ENCODE data around the gene MYO19. TPM values are rescaled to one million over a fixed set of nuclear protein-coding genes. Genes with fewer than 3 reads are reported as not detected.

The MYO19 gene
- total RNA-seq, 1 experiment from 2014 or later: 167 TPM

- ChIA-PET CTCF (interaction anchor here (1.6 kb wide), 1 partner anchor 48 kb away, joined by 4 read pairs; the partner anchor contains the start of genes MYO19 and PIGW), POLR2A (interaction anchor here (1.0 to 1.4 kb wide), 2 partner anchors 49 to 59 kb away, joined by 4 read pairs; partner anchors contain the start of genes GGNBP2 and PIGW), RAD21 (ENCODE audit: low non-redundant PET in 1 of 2, low total read pairs in 2 of 2, uncharacterized antibody in 2 of 2, unreplicated experiment in 2 of 2) (no interaction called here)
- Histone ChIP-seq H4K20me1 (ENCODE audit: insufficient read depth) (no peaks in the 10 kb centered on the region), H3K27me3 (ENCODE audit: insufficient read depth, low read length) (no peaks in the 10 kb centered on the region), H2AFZ (ENCODE audit: low read depth, low read length, poor library complexity, severe bottlenecking) (peak within 1 kb of the TSS; percentile 85), H3K4me1 (ENCODE audit: control insufficient read depth in 1 of 2, insufficient read depth in 2 of 2, low read length in 2 of 2) (peaks cover 4 to 24% of the 10 kb centered on the region in 2 experiments; a peak in 3 of 4 replicates), H3K9me2 (ENCODE audit: insufficient read depth) (no peaks in the 10 kb centered on the region), H3K9me3 (ENCODE audit: control insufficient read depth in 1 of 2, insufficient read depth in 1 of 2, low read depth in 1 of 2, low read length in 2 of 2) (no peaks in the 10 kb centered on the region; a peak in 1 of 4 replicates), H3K36me3 (ENCODE audit: control insufficient read depth in 1 of 2, insufficient read depth in 2 of 2, low read length in 2 of 2) (peaks cover 0 to 2% of the 10 kb centered on the region in 2 experiments; a peak in 2 of 4 replicates), H3K4me3 (replicated peaks in 1 of 2; ENCODE audit: low read depth in 1 of 2, low read length in 2 of 2) (peak within 1 kb of the TSS; percentile 91 to 95), H3K27ac (ENCODE audit: low read depth, low read length) (peak within 1 kb of the TSS; percentile 48), H3K79me2 (ENCODE audit: insufficient read depth, low read length) (peaks cover 43% of the 10 kb centered on the region), H3K4me2 (ENCODE audit: low read length) (peak within 1 kb of the TSS; percentile 75), H3K9ac (ENCODE audit: low read length) (peak within 1 kb of the TSS; percentile 75)
- peak; percentile 83 for ATAC-seq
- intact Hi-C loops (cut with micrococcal nuclease): no loop called here
- peak; percentile 86 for TF ChIP-seq POLR2AphosphoS5 (IDR thresholded peaks at IDR 0.05; ENCODE audit: low read depth, low read length)
- peak; percentile 63 for TF ChIP-seq POLR2A (IDR thresholded peaks at IDR 0.05; ENCODE audit: borderline replicate concordance, extremely low read depth, insufficient read depth, insufficient read length)
- no peak for TF ChIP-seq CEBPB (IDR thresholded peaks at IDR 0.05; ENCODE audit: low read depth)
- peak; percentile 97 for TF ChIP-seq CBX3 (IDR thresholded peaks at IDR 0.05; ENCODE audit: low read depth)
- peak; percentile 24; the same call in 1 of the 2 replicates for TF ChIP-seq ZFX (IDR thresholded peaks at IDR 0.05)
- TF ChIP-seq, protein P1, sequence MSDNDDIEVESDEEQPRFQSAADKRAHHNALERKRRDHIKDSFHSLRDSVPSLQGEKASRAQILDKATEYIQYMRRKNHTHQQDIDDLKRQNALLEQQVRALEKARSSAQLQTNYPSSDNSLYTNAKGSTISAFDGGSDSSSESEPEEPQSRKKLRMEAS (IDR thresholded peaks at IDR 0.05): peak; percentile 88
- peak; percentile 83 for TF ChIP-seq YY1 (IDR thresholded peaks at IDR 0.05; ENCODE audit: extremely low read depth, insufficient replicate concordance, low read depth, low read length)
- no peak for TF ChIP-seq ZNF274 (IDR thresholded peaks at IDR 0.05; ENCODE audit: low read depth, low read length)
- TF ChIP-seq EGR1 (IDR thresholded peaks at IDR 0.05; ENCODE audit: low read depth): no peak
- peak; percentile 97 for TF ChIP-seq SP1 (IDR thresholded peaks at IDR 0.05; ENCODE audit: low read depth)
- 0 out of 2 replicates have a peak, but pooled peaks have one; percentile 34 for TF ChIP-seq SIN3A (IDR thresholded peaks at IDR 0.05; ENCODE audit: low read depth)
- peak; percentile 69; the same call in 1 of the 2 replicates for TF ChIP-seq ELF1 (IDR thresholded peaks at IDR 0.05; ENCODE audit: borderline replicate concordance, low read depth)
- TF ChIP-seq SRF (IDR thresholded peaks at IDR 0.05; ENCODE audit: low read depth): peak; percentile 98
- DNase-seq (ENCODE audit: low read depth, low spot score): peak; percentile 86
- no TSS peak for BruUV-seq (replicated peaks)
These were observed 48.2 kb downstream of the MYO19 start, which contains the start of gene ZNHIT3 for GRCh38 chr17:36486204-36487194. Gene ZNHIT3 (plus strand): TSS chr17:36486681. CDS start chr17:36486700, 19 bp downstream.

All from HCT116 (cell line).